SK-N-SH (cell line): ENCODE results near the gene TMEM126A.

Experiments used
- EP300 ChIP-seq, 2 experiments: IDR thresholded peaks; 2 replicates each; pipeline versions ENCODE4 v1.4.0 to v1.6.1; 2012; ENCODE audit warnings: borderline replicate concordance in 1 of 2, low read depth in 1 of 2, low read length in 1 of 2
- EZH2phosphoT487 ChIP-seq: fragments of 200-600 bp; sonication (generic); IDR thresholded peaks from 2 replicates; pipeline ENCODE4 v1.6.1; 2017; ENCODE audit warnings: low read depth, mixed run types, mild to moderate bottlenecking, antibody characterized with exemption, moderate library complexity, borderline replicate concordance
- FOXJ3 ChIP-seq: sonication (generic); formaldehyde crosslinking; IDR thresholded peaks from 2 replicates; pipeline ENCODE4 v1.5.1; 2020; ENCODE audit warnings: mild to moderate bottlenecking, missing genetic modification reagents
- JUND ChIP-seq: IDR thresholded peaks from 2 replicates; pipeline ENCODE4 v1.4.0; 2012
- MEF2A ChIP-seq: IDR thresholded peaks from 2 replicates; pipeline ENCODE4 v1.4.0; 2012; ENCODE audit warnings: low read depth, borderline replicate concordance
- SIN3A ChIP-seq: IDR thresholded peaks from 2 replicates; pipeline ENCODE4 v1.6.1; 2012; ENCODE audit warnings: low read depth, mild to moderate bottlenecking, low read length, moderate library complexity, borderline replicate concordance
- TF ChIP-seq, protein P1 (sequence below): fragments of 200-600 bp; sonication (generic); IDR thresholded peaks from 2 replicates; pipeline ENCODE4 v1.6.1; 2017; ENCODE audit warnings: antibody characterized with exemption, mild to moderate bottlenecking, moderate library complexity
- TF ChIP-seq, protein P2 (sequence below): IDR thresholded peaks from 2 replicates; pipeline ENCODE4 v1.4.0; 2012; ENCODE audit warnings: low read depth, borderline replicate concordance

DNA sequence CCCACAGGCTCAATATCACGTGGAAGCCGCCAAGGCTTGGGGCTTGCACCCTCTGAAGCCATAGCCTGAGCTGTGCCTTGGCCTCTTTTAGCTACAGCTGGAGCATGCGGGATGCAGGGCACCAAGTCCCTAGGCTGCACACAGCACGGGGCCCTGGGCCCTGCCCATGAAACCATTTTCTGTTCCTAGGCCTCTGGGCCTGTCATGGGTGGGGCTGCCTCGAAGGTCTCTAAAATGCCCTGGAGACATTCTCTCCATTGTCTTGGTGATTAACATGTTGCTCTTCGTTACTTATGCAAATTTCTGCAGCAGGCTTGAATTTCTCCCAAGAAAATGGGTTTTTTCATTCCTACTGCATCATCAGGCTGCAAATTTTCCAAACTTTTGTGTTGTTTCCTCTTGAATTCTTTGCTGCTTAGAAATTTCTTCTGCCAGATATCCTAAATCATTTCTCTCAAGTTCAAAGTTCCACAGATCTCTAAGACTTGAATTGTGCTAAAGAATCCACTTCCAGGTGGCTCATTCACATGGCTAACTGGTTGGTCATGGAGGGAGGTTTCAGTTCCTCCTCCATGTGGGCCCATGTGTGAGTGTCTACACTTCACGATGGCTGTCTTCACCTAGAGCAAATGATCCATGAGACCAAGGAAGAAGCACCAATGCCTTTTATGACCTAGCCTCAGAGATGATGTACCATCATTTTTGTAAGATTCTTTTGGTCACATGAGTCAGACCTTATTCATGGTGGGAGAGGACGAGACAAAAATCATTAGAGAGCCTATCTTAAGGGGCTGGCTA lies 24.5 kb downstream of the TMEM126A start:
- TF ChIP-seq, protein P1, sequence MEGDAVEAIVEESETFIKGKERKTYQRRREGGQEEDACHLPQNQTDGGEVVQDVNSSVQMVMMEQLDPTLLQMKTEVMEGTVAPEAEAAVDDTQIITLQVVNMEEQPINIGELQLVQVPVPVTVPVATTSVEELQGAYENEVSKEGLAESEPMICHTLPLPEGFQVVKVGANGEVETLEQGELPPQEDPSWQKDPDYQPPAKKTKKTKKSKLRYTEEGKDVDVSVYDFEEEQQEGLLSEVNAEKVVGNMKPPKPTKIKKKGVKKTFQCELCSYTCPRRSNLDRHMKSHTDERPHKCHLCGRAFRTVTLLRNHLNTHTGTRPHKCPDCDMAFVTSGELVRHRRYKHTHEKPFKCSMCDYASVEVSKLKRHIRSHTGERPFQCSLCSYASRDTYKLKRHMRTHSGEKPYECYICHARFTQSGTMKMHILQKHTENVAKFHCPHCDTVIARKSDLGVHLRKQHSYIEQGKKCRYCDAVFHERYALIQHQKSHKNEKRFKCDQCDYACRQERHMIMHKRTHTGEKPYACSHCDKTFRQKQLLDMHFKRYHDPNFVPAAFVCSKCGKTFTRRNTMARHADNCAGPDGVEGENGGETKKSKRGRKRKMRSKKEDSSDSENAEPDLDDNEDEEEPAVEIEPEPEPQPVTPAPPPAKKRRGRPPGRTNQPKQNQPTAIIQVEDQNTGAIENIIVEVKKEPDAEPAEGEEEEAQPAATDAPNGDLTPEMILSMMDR, result no peak
- no peak for TF ChIP-seq EP300 (IDR thresholded peaks at IDR 0.05; ENCODE audit: borderline replicate concordance in 1 of 2, low read depth in 1 of 2, low read length in 1 of 2)
- TF ChIP-seq, protein P2, sequence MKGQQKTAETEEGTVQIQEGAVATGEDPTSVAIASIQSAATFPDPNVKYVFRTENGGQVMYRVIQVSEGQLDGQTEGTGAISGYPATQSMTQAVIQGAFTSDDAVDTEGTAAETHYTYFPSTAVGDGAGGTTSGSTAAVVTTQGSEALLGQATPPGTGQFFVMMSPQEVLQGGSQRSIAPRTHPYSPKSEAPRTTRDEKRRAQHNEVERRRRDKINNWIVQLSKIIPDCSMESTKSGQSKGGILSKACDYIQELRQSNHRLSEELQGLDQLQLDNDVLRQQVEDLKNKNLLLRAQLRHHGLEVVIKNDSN, result no peak
- no peak for TF ChIP-seq JUND
- TF ChIP-seq SIN3A, result no peak
- no peak for TF ChIP-seq FOXJ3 (CRISPR knock-in tag)
- no peak for TF ChIP-seq EZH2phosphoT487
- TF ChIP-seq MEF2A, result no peak
